Erythroblast (primary cell): Measurements from ENCODE around the gene LDLRAP1.

Experiments used
- GATA1 ChIP-seq: IDR thresholded peaks from 2 replicates; pipeline ENCODE4 v1.6.1; 2011; ENCODE audit warnings: low read depth, mild to moderate bottlenecking, control low read depth, low read length, moderate library complexity
- POLR2A ChIP-seq: IDR thresholded peaks from 2 replicates; pipeline ENCODE4 v1.6.1; 2011; ENCODE audit warnings: mild to moderate bottlenecking, low read length

GRCh38 chr1:25522031-25522655, 21.3 kb upstream of the LDLRAP1 start:
- TF ChIP-seq POLR2A: no peak
- no peak for TF ChIP-seq GATA1
